PC-9 (cell line): ENCODE results near the gene MMP17.

Source experiments
- EZH2 ChIP-seq: fragments of 200-600 bp; sonication (generic); IDR thresholded peaks from 2 replicates; pipeline ENCODE4 v1.8.0; 2017; ENCODE audit warnings: antibody characterized with exemption, low read depth
- TF ChIP-seq, protein P1 (sequence below): fragments of 200-600 bp; sonication (generic); conservative IDR thresholded peaks from 2 replicates; pipeline ENCODE4 v1.6.1; 2017; ENCODE audit warnings: mixed run types, antibody characterized with exemption, mild to moderate bottlenecking, moderate library complexity

DNA sequence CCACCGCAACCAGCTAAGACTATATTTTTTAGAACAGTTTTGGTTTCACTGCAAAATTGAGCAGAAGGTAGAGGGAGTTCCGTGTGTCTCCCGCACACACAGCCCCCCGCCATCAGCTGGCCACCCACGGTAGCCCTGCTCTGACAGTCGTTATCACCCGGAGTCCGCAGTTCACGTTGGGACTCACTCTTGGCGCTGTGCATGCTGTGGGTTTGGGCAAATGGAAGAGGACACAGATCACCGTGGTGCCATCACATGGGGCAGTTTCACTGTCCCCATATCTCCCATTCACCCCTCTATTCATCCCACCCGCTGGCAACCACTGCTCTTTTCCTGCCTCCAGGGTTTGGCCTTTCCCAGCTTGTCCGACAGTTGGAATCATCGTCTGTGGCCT, 34.4 kb downstream of the MMP17 start:
- TF ChIP-seq, protein P1, sequence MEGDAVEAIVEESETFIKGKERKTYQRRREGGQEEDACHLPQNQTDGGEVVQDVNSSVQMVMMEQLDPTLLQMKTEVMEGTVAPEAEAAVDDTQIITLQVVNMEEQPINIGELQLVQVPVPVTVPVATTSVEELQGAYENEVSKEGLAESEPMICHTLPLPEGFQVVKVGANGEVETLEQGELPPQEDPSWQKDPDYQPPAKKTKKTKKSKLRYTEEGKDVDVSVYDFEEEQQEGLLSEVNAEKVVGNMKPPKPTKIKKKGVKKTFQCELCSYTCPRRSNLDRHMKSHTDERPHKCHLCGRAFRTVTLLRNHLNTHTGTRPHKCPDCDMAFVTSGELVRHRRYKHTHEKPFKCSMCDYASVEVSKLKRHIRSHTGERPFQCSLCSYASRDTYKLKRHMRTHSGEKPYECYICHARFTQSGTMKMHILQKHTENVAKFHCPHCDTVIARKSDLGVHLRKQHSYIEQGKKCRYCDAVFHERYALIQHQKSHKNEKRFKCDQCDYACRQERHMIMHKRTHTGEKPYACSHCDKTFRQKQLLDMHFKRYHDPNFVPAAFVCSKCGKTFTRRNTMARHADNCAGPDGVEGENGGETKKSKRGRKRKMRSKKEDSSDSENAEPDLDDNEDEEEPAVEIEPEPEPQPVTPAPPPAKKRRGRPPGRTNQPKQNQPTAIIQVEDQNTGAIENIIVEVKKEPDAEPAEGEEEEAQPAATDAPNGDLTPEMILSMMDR, result no peak
- TF ChIP-seq EZH2, result no peak
